GM12872 (cell line): ENCODE data around the gene OR6C3.

ENCODE experiments used
- CTCF ChIP-seq: IDR thresholded peaks from 3 replicates; pipeline ENCODE4 v1.5.1; 2011; ENCODE audit warnings: low read depth, mild to moderate bottlenecking, low read length, moderate library complexity; ENCODE audit not compliant: insufficient read depth

The OR6C3 gene

GRCh38 chr12:55330446-55330845, at the start of gene OR6C3:
Gene OR6C3, plus strand, starts transcription at chr12:55330746. Its CDS starts 955 bp downstream, at chr12:55331701.
- TF ChIP-seq CTCF, result no peak

GRCh38 chr12:55280991-55281390, 49.6 kb upstream of the OR6C3 start:
- no peak for TF ChIP-seq CTCF

GRCh38 chr12:55289999-55290398, 40.5 kb upstream of the OR6C3 start:
- TF ChIP-seq CTCF, result no peak

GRCh38 chr12:55296469-55296868, 34.1 kb upstream of the OR6C3 start, which contains the start of gene OR6C6:
Gene OR6C6, minus strand, starts transcription at chr12:55296569. Its CDS starts 1,337 bp downstream, at chr12:55295232.
- no peak for TF ChIP-seq CTCF

- TF ChIP-seq CTCF, result no peak
These were observed 16.5 kb upstream of the OR6C3 start, which contains the start of gene OR6C1 for GRCh38 chr12:55314043-55314442. Gene OR6C1, plus strand, starts transcription at chr12:55314343. Its CDS starts 6,257 bp downstream, at chr12:55320600.

- TF ChIP-seq CTCF, result no peak
These were observed 10.3 kb upstream of the OR6C3 start for GRCh38 chr12:55320201-55320600.

GRCh38 chr12:55336002-55336401, 5.5 kb downstream of the OR6C3 start:
- TF ChIP-seq CTCF, result no peak
